ENCODE data around the gene CDC42BPB.
"Not testable (repeated sequence)": the region's sequence is repeated elsewhere in the genome, so short reads cannot be mapped to it uniquely, and the experiment has no call there.

Gene CDC42BPB

GRCh38 chr14:102907980-102908730 lies 149.2 kb downstream of the CDC42BPB start:
- no peak for DNase-seq

DNA sequence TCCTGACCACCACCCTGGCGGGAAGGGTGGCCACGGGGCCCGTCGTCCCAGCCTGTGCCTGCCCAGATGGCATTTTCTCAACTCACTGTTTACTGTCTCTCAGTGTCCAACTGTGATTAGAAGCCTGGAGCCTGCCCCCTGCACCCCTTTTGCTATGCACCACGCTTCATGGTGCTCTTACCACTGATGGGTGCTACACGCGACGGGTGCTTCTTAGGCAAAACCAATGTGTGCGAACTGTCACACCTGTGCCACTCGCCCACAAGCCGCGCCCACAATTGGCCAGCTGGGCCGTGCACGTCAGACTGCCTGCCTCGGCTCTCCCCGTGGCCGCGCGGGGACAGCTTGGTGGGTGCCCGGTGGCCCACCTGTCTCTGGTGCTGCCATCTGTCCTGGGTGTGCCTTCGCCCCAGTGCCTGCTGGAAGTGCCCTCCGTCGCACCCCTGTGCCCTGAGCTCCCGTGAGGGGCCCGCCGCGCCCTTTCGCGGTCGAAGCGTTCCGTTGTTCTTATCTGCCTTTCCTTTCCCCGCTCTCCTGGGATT lies 150.0 kb downstream of the CDC42BPB start:
- DNase-seq: no peak

DNA sequence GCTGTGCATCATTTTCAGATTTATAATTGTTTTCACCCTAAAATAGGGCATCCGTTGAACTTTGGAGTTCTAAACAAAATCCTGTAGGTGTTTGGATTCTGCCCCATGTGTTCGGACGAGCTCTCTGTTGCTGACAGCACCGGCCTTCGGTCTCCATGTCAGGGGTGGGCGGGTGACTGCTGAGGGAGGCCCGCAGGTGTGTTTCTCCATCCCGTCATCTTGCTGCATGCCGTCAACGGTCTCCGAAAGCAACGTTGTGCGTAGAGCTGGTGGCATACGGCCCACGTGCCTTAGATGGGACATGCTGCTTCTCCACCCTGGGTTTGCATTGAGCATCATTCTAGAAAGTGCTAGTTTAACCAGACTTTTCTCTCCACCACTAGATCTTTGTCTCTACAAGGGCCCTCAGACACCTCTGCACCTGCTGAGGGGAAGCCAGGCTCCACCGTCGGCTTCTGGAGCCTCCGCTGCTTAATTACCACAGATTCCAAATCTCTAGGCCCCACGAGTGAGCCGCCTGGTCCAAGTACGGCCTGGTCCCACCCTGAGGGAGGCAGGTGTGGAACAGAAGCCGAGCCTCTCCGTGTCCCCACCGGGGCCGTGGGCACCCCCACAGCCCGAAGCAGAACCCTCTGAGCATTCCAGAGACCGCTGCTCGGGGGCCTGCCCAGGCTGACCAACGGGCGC lies 150.6 kb downstream of the CDC42BPB start:
- no peak for DNase-seq

GRCh38 chr14:102905116-102906108 lies 151.9 kb downstream of the CDC42BPB start:
- no peak for DNase-seq

GRCh38 chr14:102903889-102904512 lies 153.3 kb downstream of the CDC42BPB start:
- no peak for DNase-seq

GRCh38 chr14:102903248-102903888 lies 154.0 kb downstream of the CDC42BPB start:
- DNase-seq: no peak

DNA sequence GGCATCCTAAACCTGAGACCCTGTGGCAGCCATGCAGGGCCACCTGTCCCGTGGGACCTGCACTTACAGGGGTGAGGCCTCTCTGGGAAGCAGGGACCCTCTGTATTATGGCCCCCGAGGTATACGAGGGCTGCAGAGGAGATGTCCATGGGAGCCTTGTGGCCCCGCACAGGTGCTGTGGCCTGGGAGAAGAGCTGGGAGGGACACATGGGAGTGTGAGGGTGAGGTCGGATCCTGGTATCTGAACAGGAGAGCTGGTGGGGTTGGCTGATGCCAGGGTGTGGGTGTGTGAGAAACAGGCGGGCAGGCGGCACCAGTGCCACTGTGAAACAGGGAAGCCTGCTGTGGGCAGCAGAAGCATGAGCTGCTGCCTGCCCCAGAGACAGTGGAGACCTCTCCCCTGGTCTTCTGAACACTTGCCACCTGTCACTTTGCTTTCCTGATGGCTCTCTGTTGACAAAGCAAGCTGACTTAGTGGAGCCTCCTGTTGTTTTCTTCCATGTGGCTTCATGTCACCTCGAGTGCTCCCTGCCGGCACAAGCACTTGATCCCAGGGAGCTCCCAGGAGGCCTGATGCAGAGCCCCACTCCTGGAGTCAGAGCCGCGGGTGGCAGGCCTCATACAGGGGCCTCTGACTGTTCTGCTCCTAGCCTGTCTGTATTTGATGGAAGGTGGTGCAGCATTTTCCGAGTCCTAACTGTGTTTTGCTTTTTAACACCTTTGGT lies 154.7 kb downstream of the CDC42BPB start:
- no peak for DNase-seq

GRCh38 chr14:102902086-102902485 lies 155.3 kb downstream of the CDC42BPB start:
- no peak for DNase-seq

- no peak for DNase-seq
These were observed 155.7 kb downstream of the CDC42BPB start for GRCh38 chr14:102901633-102902032.

- no peak for DNase-seq
These were observed 156.4 kb downstream of the CDC42BPB start for GRCh38 chr14:102900631-102901571.

- no peak for DNase-seq
These were observed 157.8 kb downstream of the CDC42BPB start for GRCh38 chr14:102899516-102899900.

GRCh38 chr14:102898776-102899515 lies 158.4 kb downstream of the CDC42BPB start:
- DNase-seq: no peak

DNA sequence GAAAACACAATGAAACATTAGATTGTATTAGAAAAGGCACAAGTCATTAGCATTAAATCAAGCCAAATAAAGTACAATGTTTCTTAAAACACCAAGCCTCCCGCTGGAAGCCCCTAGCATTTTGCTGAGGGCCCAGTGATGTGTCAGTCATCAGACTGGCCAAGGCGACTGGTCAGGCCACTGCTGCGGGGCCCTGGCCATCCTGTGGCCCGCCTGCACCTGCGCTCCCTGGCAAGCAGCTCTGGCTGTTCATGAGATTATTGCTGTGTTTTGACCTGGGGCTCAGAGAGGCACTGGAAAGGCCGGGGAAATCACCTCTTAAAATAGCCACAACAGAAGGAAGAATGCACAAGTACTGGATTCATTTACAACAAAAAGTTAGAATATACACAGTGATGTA lies 159.1 kb downstream of the CDC42BPB start:
- DNase-seq: no peak

- DNase-seq: no peak
These were observed 159.9 kb downstream of the CDC42BPB start for GRCh38 chr14:102897299-102898027.

GRCh38 chr14:102896735-102897134 lies 160.6 kb downstream of the CDC42BPB start:
- DNase-seq: not testable (repeated sequence)

DNA sequence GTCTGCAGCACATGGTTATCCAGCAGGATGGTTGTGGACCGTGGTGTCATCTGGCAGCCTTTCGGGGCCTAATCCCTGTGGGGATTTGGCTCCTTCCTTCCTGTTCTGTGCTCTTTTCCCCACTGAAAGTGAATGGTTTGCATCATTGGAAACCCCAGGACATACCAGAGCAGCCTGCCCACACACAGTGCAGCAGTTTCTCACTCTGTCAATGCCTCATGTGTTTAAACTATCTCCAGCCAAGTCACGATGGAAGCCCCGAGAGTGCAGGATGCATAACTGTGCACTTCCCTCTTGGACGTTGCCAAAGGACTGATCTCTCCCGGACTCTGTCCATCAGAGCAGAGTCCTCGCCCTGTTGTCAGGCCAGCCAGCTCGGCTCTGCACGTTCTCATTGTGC lies 163.9 kb downstream of the CDC42BPB start:
- DNase-seq: no peak

DNA sequence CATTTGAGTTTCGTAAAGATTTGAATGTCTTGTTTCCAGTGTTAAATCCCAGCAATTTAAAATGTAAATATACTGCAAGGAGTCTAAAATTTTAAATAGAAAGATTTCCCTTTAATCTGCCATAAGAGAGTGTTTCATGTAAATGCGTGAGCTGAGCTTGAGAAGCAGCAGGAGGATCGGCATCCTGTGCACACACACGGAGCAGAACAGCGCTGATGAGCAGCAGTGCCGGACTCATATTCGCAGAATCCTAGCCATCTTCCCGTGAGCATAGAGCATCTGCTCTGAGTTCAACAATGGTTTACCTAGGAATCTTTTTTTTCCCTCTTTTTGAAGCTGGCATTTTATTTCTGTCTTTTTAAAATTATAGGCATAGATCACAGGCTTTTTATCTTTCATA lies 164.7 kb downstream of the CDC42BPB start:
- no peak for DNase-seq

DNA sequence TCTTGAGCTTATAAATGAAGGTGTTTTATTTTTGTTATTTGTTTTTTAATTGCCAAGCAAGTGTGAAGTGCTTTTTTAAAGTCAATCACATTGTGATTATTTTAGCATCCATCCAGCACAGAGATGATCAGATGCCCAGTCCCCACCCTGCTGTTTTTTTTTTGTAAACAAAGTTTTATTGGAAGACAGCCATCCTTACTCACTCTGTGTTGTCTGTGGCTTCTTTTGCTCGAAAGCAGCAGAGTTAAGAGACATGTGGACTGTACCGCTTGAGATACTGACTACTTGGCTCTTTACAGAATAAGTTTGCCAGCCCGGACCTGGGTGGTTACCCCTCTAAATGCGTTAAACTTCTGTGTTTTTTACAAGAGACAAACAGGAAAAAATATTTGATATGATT lies 165.8 kb downstream of the CDC42BPB start:
- DNase-seq: no peak

DNA sequence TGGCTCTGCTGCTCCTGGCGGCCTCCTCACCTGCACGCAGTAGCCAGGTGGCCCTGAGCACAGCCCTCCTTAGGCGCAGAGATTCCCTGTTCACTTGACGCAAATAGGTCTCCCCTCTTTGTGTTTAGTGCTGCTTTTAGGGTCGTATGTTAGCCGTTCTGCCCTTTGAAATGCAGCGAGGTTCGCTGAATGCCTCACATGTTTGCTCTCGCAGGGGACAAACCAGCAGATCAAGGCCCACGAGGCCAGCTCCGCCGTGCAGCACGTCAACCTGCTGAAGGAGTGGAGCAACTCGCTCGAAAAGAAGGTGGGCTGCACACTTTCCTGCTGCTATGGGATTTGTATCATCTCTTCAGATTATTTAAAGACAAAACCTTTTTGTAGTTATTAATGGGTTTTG lies 166.2 kb downstream of the CDC42BPB start:
- no peak for DNase-seq

Data from activated gamma-delta T cell (primary cell).